ENCODE results near the gene PPP1R16B.

- TF ChIP-seq CTCF (IDR thresholded peaks at IDR 0.05; ENCODE audit: low read length) (no peak), EZH2 (IDR thresholded peaks at IDR 0.05; ENCODE audit: borderline replicate concordance, low read length) (no peak)
These were observed 57.7 kb downstream of the PPP1R16B start for GRCh38 chr20:38863024-38863851.

All from OCI-LY1 (cell line).